Measurements from ENCODE around the gene STK24.
"Not testable (repeated sequence)": the region's sequence is repeated elsewhere in the genome, so short reads cannot be mapped to it uniquely, and the experiment has no call there.

DNA sequence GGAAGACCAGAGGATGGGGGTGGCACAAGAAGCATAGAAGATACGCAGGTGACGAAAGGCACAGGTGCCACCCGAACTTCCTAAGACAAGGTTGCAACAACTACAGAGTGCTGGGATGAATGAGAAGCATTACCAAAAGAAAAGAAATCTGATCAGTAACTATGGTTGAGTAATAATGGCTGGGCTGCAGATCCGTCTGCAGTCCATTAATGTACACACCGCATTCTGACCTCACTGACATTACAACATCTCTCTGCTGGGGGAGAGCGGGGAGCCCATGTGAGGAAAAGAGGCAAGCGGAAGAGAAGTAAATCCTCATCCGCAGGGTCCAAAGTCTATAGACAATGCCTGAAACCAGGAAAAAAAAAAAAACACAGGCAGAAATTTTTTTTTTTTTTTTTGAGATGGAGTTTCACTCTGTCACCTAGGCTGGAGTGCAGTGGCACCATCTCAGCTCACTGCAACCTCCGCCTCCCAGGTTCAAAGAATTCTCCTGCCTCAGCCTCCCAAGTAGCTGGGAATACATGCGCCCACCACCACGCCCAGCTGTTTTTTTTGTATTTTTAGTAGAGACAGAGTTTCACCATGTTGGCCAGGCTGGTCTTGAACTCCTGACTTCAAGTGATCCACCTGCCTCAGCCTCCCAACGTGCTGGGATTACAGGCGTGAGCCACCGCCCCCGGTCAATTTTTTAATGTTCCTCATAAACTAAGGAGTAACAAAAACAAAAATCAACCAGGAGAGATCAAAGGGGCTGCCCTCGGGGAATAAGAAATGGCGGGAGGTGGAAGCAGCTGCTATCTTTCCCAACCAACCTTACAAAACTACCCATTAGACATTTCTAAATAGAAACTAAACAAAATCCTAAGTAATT, 7.2 kb downstream of the STK24 start:
- TF ChIP-seq, protein P1, sequence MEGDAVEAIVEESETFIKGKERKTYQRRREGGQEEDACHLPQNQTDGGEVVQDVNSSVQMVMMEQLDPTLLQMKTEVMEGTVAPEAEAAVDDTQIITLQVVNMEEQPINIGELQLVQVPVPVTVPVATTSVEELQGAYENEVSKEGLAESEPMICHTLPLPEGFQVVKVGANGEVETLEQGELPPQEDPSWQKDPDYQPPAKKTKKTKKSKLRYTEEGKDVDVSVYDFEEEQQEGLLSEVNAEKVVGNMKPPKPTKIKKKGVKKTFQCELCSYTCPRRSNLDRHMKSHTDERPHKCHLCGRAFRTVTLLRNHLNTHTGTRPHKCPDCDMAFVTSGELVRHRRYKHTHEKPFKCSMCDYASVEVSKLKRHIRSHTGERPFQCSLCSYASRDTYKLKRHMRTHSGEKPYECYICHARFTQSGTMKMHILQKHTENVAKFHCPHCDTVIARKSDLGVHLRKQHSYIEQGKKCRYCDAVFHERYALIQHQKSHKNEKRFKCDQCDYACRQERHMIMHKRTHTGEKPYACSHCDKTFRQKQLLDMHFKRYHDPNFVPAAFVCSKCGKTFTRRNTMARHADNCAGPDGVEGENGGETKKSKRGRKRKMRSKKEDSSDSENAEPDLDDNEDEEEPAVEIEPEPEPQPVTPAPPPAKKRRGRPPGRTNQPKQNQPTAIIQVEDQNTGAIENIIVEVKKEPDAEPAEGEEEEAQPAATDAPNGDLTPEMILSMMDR (IDR thresholded peaks at IDR 0.05), result not testable (repeated sequence)
- TF ChIP-seq YY1 (IDR thresholded peaks at IDR 0.05; ENCODE audit: low read depth); POLR2AphosphoS5 (IDR thresholded peaks at IDR 0.05; ENCODE audit: low read depth, low read length); CHD2 (IDR thresholded peaks at IDR 0.05; ENCODE audit: low read length, partially characterized antibody); TAF1 (IDR thresholded peaks at IDR 0.05; ENCODE audit: borderline replicate concordance, low read depth, low read length): not testable (repeated sequence)
- TF ChIP-seq, protein P2, sequence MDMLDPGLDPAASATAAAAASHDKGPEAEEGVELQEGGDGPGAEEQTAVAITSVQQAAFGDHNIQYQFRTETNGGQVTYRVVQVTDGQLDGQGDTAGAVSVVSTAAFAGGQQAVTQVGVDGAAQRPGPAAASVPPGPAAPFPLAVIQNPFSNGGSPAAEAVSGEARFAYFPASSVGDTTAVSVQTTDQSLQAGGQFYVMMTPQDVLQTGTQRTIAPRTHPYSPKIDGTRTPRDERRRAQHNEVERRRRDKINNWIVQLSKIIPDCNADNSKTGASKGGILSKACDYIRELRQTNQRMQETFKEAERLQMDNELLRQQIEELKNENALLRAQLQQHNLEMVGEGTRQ (IDR thresholded peaks at IDR 0.05; ENCODE audit: borderline replicate concordance, low read depth, low read length), result not testable (repeated sequence)
- TF ChIP-seq, protein P3, sequence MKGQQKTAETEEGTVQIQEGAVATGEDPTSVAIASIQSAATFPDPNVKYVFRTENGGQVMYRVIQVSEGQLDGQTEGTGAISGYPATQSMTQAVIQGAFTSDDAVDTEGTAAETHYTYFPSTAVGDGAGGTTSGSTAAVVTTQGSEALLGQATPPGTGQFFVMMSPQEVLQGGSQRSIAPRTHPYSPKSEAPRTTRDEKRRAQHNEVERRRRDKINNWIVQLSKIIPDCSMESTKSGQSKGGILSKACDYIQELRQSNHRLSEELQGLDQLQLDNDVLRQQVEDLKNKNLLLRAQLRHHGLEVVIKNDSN (IDR thresholded peaks at IDR 0.05; ENCODE audit: borderline replicate concordance, low read depth), result not testable (repeated sequence)
